DMS 273 (cell line): Measurements from ENCODE around the gene KLHDC4.
"Not testable (repeated sequence)": the region's sequence is repeated elsewhere in the genome, so short reads cannot be mapped to it uniquely, and the experiment has no call there.

Source experiments
- DNase-seq: peaks from one replicate; lab custom pipeline; 2025; ENCODE audit not compliant: unreplicated experiment; lab: John Stamatoyannopoulos, UW

Gene KLHDC4

GRCh38 chr16:87788730-87789436 is 23.1 kb upstream of the KLHDC4 start:
- DNase-seq, result not testable (repeated sequence)

GRCh38 chr16:87787451-87788091 is 21.8 kb upstream of the KLHDC4 start:
- DNase-seq, result not testable (repeated sequence)

GRCh38 chr16:87784812-87785211 is 19.0 kb upstream of the KLHDC4 start:
- no peak for DNase-seq

GRCh38 chr16:87782033-87782432 is 16.2 kb upstream of the KLHDC4 start:
- no peak for DNase-seq

- no peak for DNase-seq
Measured at GRCh38 chr16:87780385-87780989, 14.7 kb upstream of the KLHDC4 start.

GRCh38 chr16:87778830-87779579 is 13.2 kb upstream of the KLHDC4 start:
- peak; percentile 98 for DNase-seq

GRCh38 chr16:87778476-87778829 is 12.7 kb upstream of the KLHDC4 start:
- DNase-seq, result no peak

GRCh38 chr16:87773836-87774235 is 8.1 kb upstream of the KLHDC4 start:
- not testable (repeated sequence) for DNase-seq

- not testable (repeated sequence) for DNase-seq
Measured at GRCh38 chr16:87767456-87767855, 1.7 kb upstream of the KLHDC4 start.

- DNase-seq, result no peak
Measured at GRCh38 chr16:87766485-87766797, 655 bp upstream of the KLHDC4 start.

- DNase-seq, result peak; percentile 59
Measured at GRCh38 chr16:87765473-87765775, 362 bp downstream of the KLHDC4 start.

GRCh38 chr16:87764600-87765472 is 950 bp downstream of the KLHDC4 start:
- no peak for DNase-seq

- DNase-seq, result no peak
Measured at GRCh38 chr16:87762620-87763019, 3.2 kb downstream of the KLHDC4 start.

GRCh38 chr16:87762071-87762571 is 3.7 kb downstream of the KLHDC4 start:
- no peak for DNase-seq

GRCh38 chr16:87761060-87761459 is 4.7 kb downstream of the KLHDC4 start:
- no peak for DNase-seq

GRCh38 chr16:87757841-87758426 is 7.9 kb downstream of the KLHDC4 start:
- no peak for DNase-seq

GRCh38 chr16:87754535-87754934 is 11.3 kb downstream of the KLHDC4 start:
- no peak for DNase-seq

GRCh38 chr16:87747626-87748414 is 18.0 kb downstream of the KLHDC4 start:
- DNase-seq, result peak; percentile 58

GRCh38 chr16:87746178-87746577 is 19.6 kb downstream of the KLHDC4 start:
- no peak for DNase-seq
